Mesodermal cell (in vitro differentiated cells): Measurements from ENCODE around the gene GDF15.
"Not testable (repeated sequence)": the region's sequence is repeated elsewhere in the genome, so short reads cannot be mapped to it uniquely, and the experiment has no call there.

ENCODE experiments used
- H3K27ac ChIP-seq: 2 replicates; pipeline ENCODE4 v1.7.0; 2013; ENCODE audit warnings: mild to moderate bottlenecking, low read depth, low read length, moderate library complexity; ENCODE audit not compliant: severe bottlenecking
- H3K36me3 ChIP-seq: 2 replicates; pipeline ENCODE4 v1.7.1; 2013; ENCODE audit warnings: mild to moderate bottlenecking, low read length, moderate library complexity; ENCODE audit not compliant: control insufficient read depth, insufficient read depth
- H3K4me1 ChIP-seq: one replicate; pipeline ENCODE4 v1.7.1; 2013; ENCODE audit warnings: mild to moderate bottlenecking, low read length; ENCODE audit not compliant: insufficient read depth, control insufficient read depth, poor library complexity, severe bottlenecking
- H3K4me3 ChIP-seq: 2 replicates; pipeline ENCODE4 v1.7.0; 2013; ENCODE audit warnings: low read length, control low read depth, mild to moderate bottlenecking; ENCODE audit not compliant: insufficient read depth, poor library complexity, severe bottlenecking; ENCODE audit errors: extremely low read depth
- H3K9me3 ChIP-seq: 2 replicates; pipeline ENCODE4 v1.7.1; 2013; ENCODE audit warnings: mild to moderate bottlenecking, low read length, moderate library complexity; ENCODE audit not compliant: control insufficient read depth
- WGBS, 2 experiments: methylation state at CpG; one replicate each; pipeline ENCODE4 v1.1.5; 2013; ENCODE audit warnings: missing lambda C conversion rate in 2 of 2; ENCODE audit not compliant: insufficient coverage in 2 of 2; 5-methylcytosine and 5-hydroxymethylcytosine counted together

GDF15 gene

DNA sequence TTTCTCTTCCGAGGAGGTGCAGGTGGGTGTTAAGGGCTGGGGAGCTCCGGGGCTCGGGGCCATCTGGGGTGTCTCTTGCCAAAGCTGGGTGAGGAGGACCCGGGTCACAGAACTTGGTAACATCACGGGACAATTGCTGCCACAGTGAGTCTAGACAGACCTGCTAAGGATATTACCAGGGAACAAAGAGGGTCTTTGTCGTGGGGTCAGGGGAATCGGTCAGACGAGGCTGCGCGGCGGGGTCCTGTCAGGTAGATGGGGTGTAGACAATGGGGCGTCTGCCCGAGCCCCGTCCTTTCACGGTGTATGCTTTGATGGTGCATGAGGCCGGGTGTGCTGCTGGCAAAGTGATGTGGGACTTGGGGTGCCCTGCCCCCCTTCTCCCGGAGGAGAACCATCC is 37.8 kb upstream of the GDF15 start:
- Histone ChIP-seq H3K9me3 (no peaks in the 10 kb centered on the region), H3K27ac (no peak overlapping the region), H3K36me3 (no peaks in the 10 kb centered on the region), H3K4me3 (no peak overlapping the region), H3K4me1 (no peaks in the 10 kb centered on the region)
- 86 to 93% methylated on average over 14 to 17 of the region's 17 CpGs for WGBS, 2 experiments

DNA sequence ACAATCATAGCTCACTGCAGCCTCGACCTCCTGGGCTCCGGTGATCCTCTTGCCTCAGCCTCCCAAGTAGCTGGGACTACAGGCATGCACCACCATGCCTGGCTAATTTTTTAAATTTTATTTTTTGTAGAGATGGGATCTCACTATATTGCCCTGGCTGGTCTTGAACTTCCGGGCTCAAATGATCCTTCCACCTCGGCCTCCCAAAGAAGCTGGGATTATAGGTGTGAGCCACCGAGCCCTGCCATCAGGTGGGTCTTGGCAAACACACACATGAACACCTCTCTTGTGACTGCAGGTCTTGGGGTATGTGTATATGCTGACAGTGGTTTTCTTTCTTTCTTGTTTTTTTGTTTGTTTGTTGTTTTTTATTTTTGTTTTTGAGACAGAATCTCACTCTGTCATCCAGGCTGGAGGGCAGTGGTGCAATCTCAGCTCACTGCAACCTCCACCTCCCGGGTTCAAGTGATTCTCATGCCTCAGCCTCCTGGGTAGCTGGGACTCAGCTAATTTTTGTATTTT is 37.1 kb upstream of the GDF15 start:
- 94% methylated on average over 5 of the region's 6 CpGs; no CpG with 5 or more reads in 1 of the 2 experiments for WGBS, 2 experiments
- H3K9me3 ChIP-seq, H3K4me1 ChIP-seq, H3K27ac ChIP-seq, H3K36me3 ChIP-seq, H3K4me3 ChIP-seq: not testable (repeated sequence)

DNA sequence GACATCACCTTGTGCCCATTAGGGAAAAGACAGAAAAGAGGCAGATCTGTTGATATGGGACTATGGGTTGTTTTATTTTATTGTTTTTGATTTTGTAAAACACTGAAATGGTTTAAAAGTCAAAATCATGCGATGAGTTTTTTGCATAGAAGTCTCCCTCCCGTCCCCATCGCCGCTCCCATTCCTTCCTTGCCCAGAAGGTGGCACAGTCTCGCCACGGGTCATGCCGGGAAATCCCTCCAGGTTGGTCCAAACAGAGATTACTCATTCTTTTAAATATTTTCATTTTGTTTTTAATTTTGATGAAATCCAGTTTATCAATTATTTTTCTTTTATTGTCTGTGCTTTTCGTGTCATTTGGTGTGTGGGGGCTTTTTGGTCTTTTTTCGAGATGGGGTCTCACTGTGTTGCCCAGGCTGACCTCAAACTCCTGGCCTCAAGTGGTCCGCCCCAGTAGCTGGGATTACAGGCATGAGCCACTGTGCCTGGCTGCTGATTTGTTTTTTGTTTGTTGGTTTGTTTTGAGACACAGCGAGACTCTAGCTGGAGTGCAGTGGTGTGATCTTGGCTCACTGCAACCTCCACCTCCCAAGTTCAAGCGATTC is 36.3 kb upstream of the GDF15 start:
- Histone ChIP-seq H3K9me3 (no peaks in the 10 kb centered on the region), H3K4me3 (no peak overlapping the region), H3K4me1 (no peaks in the 10 kb centered on the region), H3K36me3 (no peaks in the 10 kb centered on the region), H3K27ac (no peak overlapping the region)
- 88 to 90% methylated on average over 3 to 5 of the region's 12 CpGs for WGBS, 2 experiments

DNA sequence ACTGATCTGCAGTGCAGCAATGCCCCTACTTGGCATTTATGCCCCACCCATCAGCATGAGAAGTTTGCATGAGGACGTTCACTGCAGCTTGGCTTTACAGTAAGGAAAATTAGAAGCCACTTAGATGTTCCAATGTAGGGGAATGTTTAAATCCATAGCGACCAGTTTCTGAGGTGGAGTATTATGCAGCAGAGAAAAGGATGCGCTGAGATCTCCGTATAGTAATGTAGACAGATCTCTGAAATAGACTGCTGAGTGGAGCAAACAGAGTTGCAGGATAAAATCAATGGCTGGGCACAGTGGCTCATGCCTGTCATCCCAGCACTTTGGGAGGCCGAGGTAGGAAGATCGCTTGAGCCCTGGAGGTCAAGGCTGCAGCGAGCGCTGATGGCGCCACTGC is 35.5 kb upstream of the GDF15 start:
- H3K27ac ChIP-seq: no peak overlapping the region
- WGBS, 2 experiments: 74 to 85% methylated on average over 9 of the region's 9 CpGs

GRCh38 chr19:18351544-18351943 is 34.4 kb upstream of the GDF15 start:
- H3K9me3 ChIP-seq: no peaks in the 10 kb centered on the region
- WGBS, 2 experiments: 98 to 100% methylated on average over 2 to 7 of the region's 7 CpGs

More for the DNA sequence above, 35.5 kb upstream of the GDF15 start:
- Histone ChIP-seq H3K4me3 (no peak overlapping the region), H3K36me3 (no peaks in the 10 kb centered on the region), H3K4me1 (no peaks in the 10 kb centered on the region), H3K9me3 (no peaks in the 10 kb centered on the region)

GRCh38 chr19:18353378-18354005 is 32.5 kb upstream of the GDF15 start:
- WGBS, 2 experiments: 94 to 96% methylated on average over 5 to 8 of the region's 8 CpGs
- H3K27ac ChIP-seq: no peak overlapping the region
- H3K4me1 ChIP-seq: no peaks in the 10 kb centered on the region
- peaks cover 12% of the 10 kb centered on the region for H3K9me3 ChIP-seq
- H3K36me3 ChIP-seq: peaks cover 20% of the 10 kb centered on the region
- no peak overlapping the region for H3K4me3 ChIP-seq

More at GRCh38 chr19:18351544-18351943, 34.4 kb upstream of the GDF15 start:
- Histone ChIP-seq H3K4me3 (no peak overlapping the region), H3K36me3 (peaks cover 9% of the 10 kb centered on the region), H3K4me1 (no peaks in the 10 kb centered on the region), H3K27ac (no peak overlapping the region)

- H3K36me3 ChIP-seq: peaks cover 23% of the 10 kb centered on the region
- 94 to 100% methylated on average over 3 of the region's 7 CpGs for WGBS, 2 experiments
- peaks cover 12% of the 10 kb centered on the region for H3K9me3 ChIP-seq
- H3K27ac ChIP-seq, H3K4me3 ChIP-seq, H3K4me1 ChIP-seq: not testable (repeated sequence)
These were observed 31.2 kb upstream of the GDF15 start for GRCh38 chr19:18354743-18355142.

DNA sequence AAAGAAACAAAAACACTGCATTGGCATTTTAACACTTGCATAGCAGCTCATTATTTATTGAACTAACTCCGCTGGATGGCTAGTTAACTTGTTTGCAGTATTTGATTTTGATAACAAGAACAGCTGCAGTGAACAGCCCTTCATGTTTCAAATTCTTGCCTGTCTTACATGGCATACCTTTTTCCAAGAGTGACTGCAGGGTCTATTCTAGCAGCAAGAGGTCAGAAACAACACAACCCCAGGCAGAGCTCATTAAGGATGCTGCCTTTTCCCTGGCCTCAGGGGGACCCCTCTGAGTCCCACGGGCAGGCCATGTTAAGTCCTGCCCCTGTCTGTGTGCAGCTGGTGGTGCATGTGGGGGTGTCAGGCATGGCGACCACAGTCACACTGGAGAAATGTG is 28.9 kb upstream of the GDF15 start:
- Histone ChIP-seq H3K4me3 (no peak overlapping the region), H3K27ac (no peak overlapping the region), H3K9me3 (peaks cover 12% of the 10 kb centered on the region), H3K36me3 (peaks cover 27% of the 10 kb centered on the region), H3K4me1 (peaks cover 4% of the 10 kb centered on the region)
- 100% methylated on average over 2 of the region's 3 CpGs for WGBS, 2 experiments

- Histone ChIP-seq H3K27ac (no peak overlapping the region), H3K4me1 (peaks cover 23% of the 10 kb centered on the region), H3K9me3 (peaks cover 11% of the 10 kb centered on the region), H3K4me3 (no peak overlapping the region), H3K36me3 (peaks cover 18% of the 10 kb centered on the region)
- WGBS, 2 experiments: 89 to 96% methylated on average over 6 to 8 of the region's 8 CpGs
These were observed 24.3 kb upstream of the GDF15 start for GRCh38 chr19:18361646-18362045.

DNA sequence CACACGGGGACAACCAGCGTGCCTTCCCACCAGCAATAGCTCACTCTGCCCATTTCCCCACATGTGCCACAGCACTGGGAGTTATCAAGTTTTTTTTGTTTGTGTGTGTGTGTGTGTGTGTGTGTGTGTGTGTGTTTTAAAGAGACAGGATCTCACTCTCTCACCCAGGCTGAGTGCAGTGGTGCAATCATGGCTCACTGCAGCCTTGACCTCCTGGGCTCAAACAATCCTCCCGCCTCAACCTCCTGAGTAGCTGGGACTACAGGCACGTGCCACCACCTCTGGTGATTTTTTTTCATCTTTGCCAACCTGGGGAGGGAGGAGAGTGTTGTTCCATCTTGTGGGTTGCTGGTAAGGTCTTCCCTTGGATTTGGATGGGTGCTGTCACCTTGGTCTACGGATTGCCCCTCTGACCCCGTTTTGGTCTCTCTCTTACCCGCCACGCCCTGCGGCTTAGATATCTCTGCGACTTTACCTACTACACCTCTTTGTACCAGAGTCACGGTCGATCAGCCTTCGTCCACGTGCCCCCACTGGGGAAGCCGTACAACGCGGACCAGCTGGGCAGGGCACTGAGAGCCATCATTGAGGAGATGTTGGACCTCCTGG is 22.9 kb upstream of the GDF15 start:
- Histone ChIP-seq H3K27ac (no peak overlapping the region), H3K9me3 (no peaks in the 10 kb centered on the region), H3K36me3 (peaks cover 6% of the 10 kb centered on the region), H3K4me3 (no peak overlapping the region), H3K4me1 (peaks cover 23% of the 10 kb centered on the region)
- 94 to 95% methylated on average over 11 to 14 of the region's 17 CpGs for WGBS, 2 experiments

GRCh38 chr19:18363787-18364186 is 22.2 kb upstream of the GDF15 start:
- 88 to 94% methylated on average over 4 to 6 of the region's 6 CpGs for WGBS, 2 experiments
- H3K27ac ChIP-seq: no peak overlapping the region
- H3K36me3 ChIP-seq: peaks cover 6% of the 10 kb centered on the region
- peaks cover 25% of the 10 kb centered on the region for H3K4me1 ChIP-seq
- no peak overlapping the region for H3K4me3 ChIP-seq
- no peaks in the 10 kb centered on the region for H3K9me3 ChIP-seq
